IPS-NIHi11 (cell line): ENCODE results near the gene IGSF9.

Experiments
- DNase-seq: peaks from one replicate; pipeline ENCODE4 v3.0.0; 2012; ENCODE audit warnings: mixed read lengths, low spot score

The IGSF9 gene

DNA sequence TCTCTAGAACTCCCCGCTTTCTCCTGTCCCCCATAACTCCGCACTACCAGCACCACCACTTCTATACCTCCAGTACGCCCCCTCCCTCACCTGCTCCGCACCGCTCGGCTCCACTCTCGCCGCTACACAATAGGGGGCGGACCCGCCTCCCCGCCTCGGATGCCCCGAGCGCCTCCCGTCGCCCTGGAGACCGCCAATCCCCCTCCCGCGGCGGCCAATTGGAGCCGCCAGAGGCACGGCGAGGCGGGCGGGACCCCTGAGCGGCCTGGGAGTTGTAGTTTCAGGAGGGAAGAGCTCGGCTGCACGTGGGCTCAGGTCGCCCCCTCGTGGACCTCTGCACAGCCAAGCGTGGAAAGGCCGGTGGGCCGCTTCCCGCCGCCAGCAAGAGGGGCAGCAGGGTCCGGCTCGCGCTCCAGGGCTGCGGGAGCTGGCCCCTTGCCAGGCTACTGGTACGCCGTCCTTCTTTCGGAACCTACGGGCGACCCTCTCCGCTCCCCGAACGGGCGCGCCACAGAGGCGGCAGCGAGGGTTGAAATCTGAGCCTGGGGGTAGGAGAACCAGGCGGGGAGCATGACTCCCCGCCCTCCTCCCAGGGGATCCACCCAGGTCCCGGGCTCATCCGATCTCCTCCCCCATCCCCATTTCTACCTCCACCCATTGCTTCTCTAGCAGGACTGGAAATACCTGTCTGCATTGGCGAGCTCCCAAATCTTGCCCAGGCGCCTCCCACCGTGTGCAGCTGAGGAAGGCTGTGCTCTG lies at the start of gene IGSF9:
TSS of gene IGSF9 (minus strand) at position 131 of the 759 bp plus-strand sequence. CDS start 2,159 bp downstream, outside the sequence.
- peak; percentile 97 for DNase-seq

GRCh38 chr1:159994896-159995295 lies 49.5 kb upstream of the IGSF9 start:
- DNase-seq = no peak

DNA sequence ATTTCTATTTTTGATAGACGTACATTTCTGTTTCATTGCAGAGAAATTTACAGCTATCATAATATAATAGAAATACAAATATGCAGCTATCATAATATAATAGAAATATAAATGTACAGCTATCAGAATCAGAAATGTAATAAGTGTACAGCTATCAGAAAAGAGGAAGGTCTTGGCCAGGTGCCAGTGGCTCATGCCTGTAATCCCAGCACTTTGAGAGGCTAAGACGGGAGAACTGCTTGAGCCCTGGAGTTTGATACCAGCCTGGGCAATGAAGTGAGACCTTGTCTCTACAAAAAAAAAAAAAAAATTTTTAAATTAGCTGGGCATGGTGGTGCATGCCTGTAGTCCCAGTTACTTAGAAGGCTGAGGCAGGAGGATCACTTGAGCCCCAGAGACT lies 48.5 kb upstream of the IGSF9 start:
- no peak for DNase-seq

DNA sequence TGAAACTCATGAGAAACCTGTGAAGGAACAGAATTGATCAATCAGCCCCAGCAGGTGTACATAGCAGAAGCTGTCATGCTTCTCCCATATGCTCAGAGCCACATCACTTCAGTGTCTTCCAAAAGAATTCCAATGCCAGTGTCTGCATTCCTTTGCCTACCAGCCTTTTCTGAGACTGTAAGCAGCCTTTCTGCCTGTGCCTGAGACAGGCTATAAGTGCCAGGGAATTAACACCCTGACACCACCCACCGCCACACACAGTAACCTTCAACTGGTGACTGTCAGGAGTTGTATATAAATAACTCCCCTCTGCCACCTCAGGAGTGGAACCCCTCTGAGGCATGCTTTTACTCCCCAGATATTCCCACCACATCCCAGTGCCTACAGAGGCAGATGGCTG lies 46.7 kb upstream of the IGSF9 start:
- no peak for DNase-seq

DNA sequence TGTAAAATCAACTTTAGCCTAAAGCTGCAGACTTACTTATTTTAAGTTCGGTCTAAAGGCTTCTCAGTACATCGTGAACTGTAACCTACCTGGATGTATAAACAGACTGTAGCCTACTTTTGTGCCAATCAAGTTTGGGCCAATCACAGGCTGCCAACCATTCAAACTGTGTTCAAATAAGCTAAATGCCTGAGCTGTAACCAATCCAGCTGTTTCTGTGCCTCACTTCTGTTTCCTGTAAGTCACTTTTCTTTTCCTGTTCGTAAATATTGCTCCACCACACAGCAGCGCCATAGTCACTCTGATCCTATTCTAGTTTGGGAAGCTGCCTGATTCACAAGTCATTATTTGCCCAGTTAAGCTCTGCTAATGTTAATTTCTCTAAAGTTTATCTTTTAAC lies 46.1 kb upstream of the IGSF9 start:
- DNase-seq = no peak

DNA sequence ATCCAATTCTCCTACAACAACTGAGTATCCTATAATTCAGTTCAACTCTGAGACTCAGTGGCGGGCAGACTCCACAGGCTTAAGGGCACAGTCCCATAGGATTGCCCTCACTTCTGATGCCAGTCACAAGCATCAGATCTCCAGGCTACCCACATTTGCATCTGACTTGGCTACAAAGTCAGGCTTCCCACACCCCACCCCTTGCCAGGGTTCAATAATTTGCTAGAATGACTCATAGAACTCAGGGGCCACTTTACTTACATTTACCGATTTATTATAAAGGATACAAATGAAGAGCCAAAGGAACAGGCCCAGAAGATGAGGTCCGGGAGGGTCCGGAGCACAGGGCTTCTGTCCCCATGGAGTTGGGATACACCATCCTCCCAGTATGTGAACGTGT lies 44.6 kb upstream of the IGSF9 start:
- DNase-seq = no peak

DNA sequence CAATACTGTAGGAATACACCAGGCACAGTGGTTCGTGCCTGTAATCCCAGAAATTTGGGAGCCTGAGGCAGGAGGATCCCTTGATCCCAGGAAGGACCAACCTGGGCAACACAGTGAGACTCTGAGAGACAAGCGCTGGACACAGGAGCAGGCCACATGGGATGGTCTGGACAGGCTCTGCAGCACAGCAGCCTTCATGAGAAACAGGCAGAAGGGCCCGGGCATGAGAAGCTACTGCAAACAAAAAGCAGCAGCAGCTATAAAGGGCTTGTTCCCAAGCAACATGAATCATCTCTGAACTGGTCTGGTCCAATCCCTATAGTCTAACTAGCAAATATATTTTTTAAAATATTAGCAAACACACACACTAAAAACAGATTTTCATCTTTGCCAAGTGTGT lies 44.2 kb upstream of the IGSF9 start:
- no peak for DNase-seq

DNA sequence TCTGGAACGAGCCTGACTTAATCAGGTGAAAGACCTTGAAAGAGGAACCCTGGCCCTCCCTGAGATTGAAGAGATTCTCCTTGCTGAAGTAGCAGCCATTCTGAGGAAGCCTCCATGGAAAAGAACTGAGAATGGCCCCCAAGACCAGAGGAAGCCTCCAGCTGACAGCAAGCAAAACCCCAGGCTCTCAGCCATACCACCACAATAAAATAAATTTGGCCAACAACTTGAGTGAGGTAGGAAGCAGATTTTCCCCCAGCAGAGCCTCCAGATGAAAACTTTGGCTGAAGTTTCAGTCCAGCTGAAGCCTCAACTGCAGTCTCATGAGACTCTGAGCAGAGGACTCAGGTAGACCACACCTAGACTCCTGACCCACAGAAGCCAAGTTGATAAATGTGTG lies 42.6 kb upstream of the IGSF9 start:
- no peak for DNase-seq

GRCh38 chr1:159987186-159987585 lies 41.8 kb upstream of the IGSF9 start:
- DNase-seq = no peak

GRCh38 chr1:159986531-159986930 lies 41.1 kb upstream of the IGSF9 start:
- DNase-seq = no peak

- DNase-seq = no peak
Observed at GRCh38 chr1:159986093-159986492, 40.7 kb upstream of the IGSF9 start.

DNA sequence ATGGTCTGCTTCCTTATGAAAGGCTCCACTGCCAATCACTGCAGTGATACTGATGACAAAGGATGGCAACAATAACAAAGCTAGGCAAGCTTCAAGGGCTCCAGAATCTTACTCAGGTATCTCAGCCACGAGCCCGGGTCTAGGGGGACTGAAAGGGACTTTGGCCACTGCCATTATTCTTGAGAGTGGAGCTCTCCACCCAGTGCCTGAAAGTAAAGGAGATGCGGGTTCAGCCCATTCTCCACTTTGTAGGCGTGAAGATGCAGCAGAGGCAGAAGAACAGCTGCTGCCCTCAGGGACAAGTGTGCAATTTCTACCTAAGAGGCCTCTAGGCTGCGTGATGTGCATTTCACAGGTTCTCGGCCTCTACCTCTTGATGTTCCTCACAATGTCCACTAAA lies 40.1 kb upstream of the IGSF9 start:
- no peak for DNase-seq

GRCh38 chr1:159983681-159984080 lies 38.3 kb upstream of the IGSF9 start:
- no peak for DNase-seq

DNA sequence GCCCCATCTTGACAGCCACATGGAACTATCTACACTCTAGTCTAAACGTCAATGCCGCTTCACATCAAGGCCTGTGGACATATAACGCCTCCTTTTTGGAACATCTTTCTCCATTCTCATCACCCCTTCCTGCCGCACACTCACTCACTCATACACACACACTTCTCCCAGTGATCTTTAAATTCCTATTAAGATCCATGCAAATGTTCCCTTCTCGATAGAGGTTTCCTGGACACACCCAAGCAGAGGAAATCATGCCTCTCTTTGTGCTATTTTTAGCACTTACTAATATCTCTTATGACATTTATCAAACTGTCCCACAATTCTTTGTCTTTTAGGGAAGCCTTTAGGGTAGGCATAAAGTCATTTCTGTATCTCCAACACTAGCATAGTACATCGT lies 36.9 kb upstream of the IGSF9 start:
- DNase-seq = no peak

- no peak for DNase-seq
Observed at GRCh38 chr1:159981351-159982055, 36.1 kb upstream of the IGSF9 start.

GRCh38 chr1:159980786-159981185 lies 35.4 kb upstream of the IGSF9 start:
- no peak for DNase-seq

DNA sequence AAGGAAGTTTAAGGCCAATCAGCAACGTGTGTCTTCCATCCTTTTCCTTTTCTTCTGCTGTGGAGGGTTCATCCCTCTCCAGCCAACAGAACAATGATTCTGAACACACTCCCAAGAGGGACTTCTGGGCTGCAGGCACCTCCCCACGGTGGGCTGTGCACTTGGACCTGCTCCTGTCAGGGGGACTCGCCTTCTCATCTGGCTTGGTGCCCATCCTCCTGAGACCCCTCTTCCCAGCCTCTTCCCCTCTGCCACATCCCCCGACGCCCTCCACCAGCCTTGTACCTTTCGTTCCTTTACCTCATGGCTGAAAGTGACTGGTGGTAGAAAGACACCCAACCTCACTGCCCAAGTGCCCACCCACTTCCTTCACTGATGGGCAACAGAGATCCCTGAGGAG lies 34.7 kb upstream of the IGSF9 start:
- DNase-seq = no peak

- no peak for DNase-seq
Observed at GRCh38 chr1:159979257-159979656, 33.8 kb upstream of the IGSF9 start.

GRCh38 chr1:159978107-159978398 lies 32.6 kb upstream of the IGSF9 start:
- no peak for DNase-seq

DNA sequence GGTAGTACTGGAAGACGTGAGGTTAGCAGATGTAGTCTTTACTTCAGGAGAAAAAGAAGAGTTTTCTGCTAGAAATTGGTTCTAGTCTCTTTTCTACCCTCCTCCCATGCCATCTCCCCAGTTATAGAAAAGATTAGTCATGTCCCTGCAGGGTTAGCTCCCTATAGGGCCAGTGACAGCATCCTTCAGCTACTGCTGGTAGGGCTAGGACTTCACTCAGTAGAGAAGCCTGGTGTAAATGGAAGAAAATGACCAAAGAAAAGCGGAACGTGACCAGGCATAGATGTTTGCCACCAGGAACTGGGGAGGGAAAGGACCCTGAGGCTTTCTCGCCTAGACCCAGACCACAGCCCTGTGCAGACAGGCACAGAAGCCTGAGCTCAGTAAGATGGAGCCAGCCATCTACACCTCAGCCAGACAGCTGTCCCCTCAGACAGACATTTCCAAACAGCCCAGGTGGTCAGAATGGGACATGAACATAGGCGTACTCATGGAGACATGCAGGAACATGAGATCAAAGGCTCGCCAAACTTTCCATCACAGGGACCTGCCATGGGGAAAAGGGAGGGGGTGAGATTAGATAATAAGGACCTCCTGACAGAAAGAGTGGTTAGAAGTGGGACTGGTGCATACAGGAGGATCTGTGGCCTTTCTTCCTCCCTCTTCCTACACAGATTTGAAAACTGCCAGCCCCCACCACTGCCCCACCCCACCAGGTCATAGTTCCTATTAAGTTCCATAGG lies 32.1 kb upstream of the IGSF9 start:
- no peak for DNase-seq

DNA sequence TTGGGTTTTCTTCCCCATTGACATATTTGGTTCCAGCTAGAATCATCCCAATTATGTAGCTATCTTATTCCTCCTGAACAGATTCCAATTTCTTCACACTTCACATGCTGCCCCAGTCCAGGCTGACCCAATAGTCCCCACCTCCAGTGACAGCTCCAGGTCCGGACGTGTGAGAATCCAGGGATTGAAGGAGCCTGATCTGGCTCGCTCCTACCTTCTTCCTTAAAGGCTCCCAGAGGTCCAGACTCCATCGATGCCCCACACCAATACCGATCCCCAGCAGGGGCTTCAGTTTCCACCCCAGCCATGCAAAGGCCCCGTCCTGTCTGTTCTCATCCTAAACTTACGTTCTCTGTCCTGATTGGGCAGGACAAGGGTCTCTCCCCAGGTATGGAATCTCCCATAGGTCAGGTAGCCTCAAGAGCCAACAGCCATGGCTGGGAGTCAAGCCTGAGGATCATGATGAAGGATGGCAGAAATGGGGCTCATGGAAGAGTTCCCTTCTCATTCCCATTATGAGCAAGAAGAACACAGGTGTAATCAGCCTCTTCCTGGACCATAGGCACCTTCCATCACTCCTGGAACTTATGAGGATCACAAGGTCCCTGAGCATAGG lies 29.0 kb upstream of the IGSF9 start:
- no peak for DNase-seq

- DNase-seq = no peak
Observed at GRCh38 chr1:159973350-159973940, 28.0 kb upstream of the IGSF9 start.
